Panc1 (cell line): ENCODE measurements around the gene PER2. TPM values are rescaled to one million over a fixed set of nuclear protein-coding genes. Genes with fewer than 3 reads are reported as not detected.

ENCODE experiments used
- ATAC-seq: fragments of 200-7000 bp; cut with Tn5 transposase; 2 replicates; pipeline ENCODE4 v1.9.1; 2020; ENCODE audit warnings: mild to moderate bottlenecking, moderate library complexity
- BruUV-seq: library from RNA; stranded (reverse); fragments of 400-500 nt; replicated peaks from 2 replicates; lab custom pipeline; 2021; lab: Mats Ljungman, UMichigan
- CTCF ChIA-PET: fragments of 300-600 bp; sonication (Branson Sonifier 250); formaldehyde crosslinking; loops from one replicate; lab custom pipeline; 2022; ENCODE audit warnings: antibody characterized with exemption; lab: Charles Lee
- POLR2A ChIA-PET: fragments of 300-600 bp; sonication (Branson Sonifier 250); formaldehyde crosslinking; loops from one replicate; lab custom pipeline; 2022; ENCODE audit warnings: antibody characterized with exemption; lab: Charles Lee
- DNase-seq: peaks from one replicate; pipeline ENCODE4 v3.0.0-alpha.2; 2010; ENCODE audit warnings: low read depth, low spot score
- H3K27ac ChIP-seq: 2 replicates; pipeline ENCODE4 v1.5.1; 2011; ENCODE audit warnings: mild to moderate bottlenecking, low read length, inconsistent platforms
- H3K27me3 ChIP-seq: fragments of 200-500 bp; sonication (Bioruptor generic); 2 replicates; pipeline ENCODE4 v1.6.0; 2014; ENCODE audit warnings: low read length, inconsistent platforms; ENCODE audit not compliant: control insufficient read depth, insufficient read depth
- H3K36me3 ChIP-seq: fragments of 200-500 bp; sonication (Bioruptor generic); 2 replicates; pipeline ENCODE4 v1.5.1; 2014; ENCODE audit warnings: inconsistent platforms, mild to moderate bottlenecking, low read length, moderate library complexity; ENCODE audit not compliant: control insufficient read depth, insufficient read depth
- H3K4me1 ChIP-seq: 2 replicates; pipeline ENCODE4 v1.5.1; 2011; ENCODE audit warnings: inconsistent platforms, mild to moderate bottlenecking, low read length, moderate library complexity; ENCODE audit not compliant: control insufficient read depth, insufficient read depth
- H3K4me3 ChIP-seq, 2 experiments: 2 replicates each; pipeline ENCODE4 v1.5.1; 2011 to 2012; ENCODE audit warnings: low read depth in 2 of 2, low read length in 2 of 2, mild to moderate bottlenecking in 2 of 2, inconsistent platforms in 1 of 2, moderate library complexity in 1 of 2
- H3K9me3 ChIP-seq: fragments of 200-500 bp; sonication (Bioruptor generic); 2 replicates; pipeline ENCODE4 v1.5.1; 2014; ENCODE audit warnings: low read depth, mild to moderate bottlenecking, inconsistent platforms, low read length, moderate library complexity; ENCODE audit not compliant: control insufficient read depth, insufficient read depth
- CTCF ChIP-seq: fragments of 450-650 bp; IDR thresholded peaks from 2 replicates; pipeline ENCODE4 v1.5.1; 2017; ENCODE audit warnings: mild to moderate bottlenecking
- POLR2AphosphoS5 ChIP-seq: IDR thresholded peaks from 2 replicates; pipeline ENCODE4 v1.6.1; 2012; ENCODE audit warnings: mild to moderate bottlenecking, low read depth, low read length, moderate library complexity
- REST ChIP-seq, 2 experiments: IDR thresholded peaks; 2 replicates each; pipeline ENCODE4 v1.6.1; 2011 to 2012; ENCODE audit warnings: low read depth in 2 of 2, control low read depth in 1 of 2, low read length in 1 of 2, mild to moderate bottlenecking in 1 of 2, moderate library complexity in 1 of 2; ENCODE audit not compliant: insufficient read depth in 1 of 2
- SIN3A ChIP-seq: IDR thresholded peaks from 2 replicates; pipeline ENCODE4 v1.6.1; 2012; ENCODE audit warnings: low read depth, mild to moderate bottlenecking, low read length, moderate library complexity, borderline replicate concordance; ENCODE audit not compliant: insufficient read depth
- TCF7L2 ChIP-seq: IDR thresholded peaks from 2 replicates; pipeline ENCODE4 v1.6.1; 2011; ENCODE audit warnings: mild to moderate bottlenecking, low read depth, low read length, inconsistent platforms
- in situ Hi-C: cut with HindIII; loops from 2 replicates; pipeline ENCODE4 v1.10.0; 2016; ENCODE audit warnings: low sequenced_read_pairs, low pct_unique_long_range_greater_than_20kb
- intact Hi-C: fragments of 100-400 bp; cut with micrococcal nuclease; formaldehyde crosslinking; loops from one replicate; pipeline ENCODE4 v1.10.0; 2022; ENCODE audit not compliant: unreplicated experiment
- total RNA-seq: library from RNA; stranded (reverse); gene quantifications from one replicate; pipeline ENCODE4 v1.2.1, GENCODE V29; 2021; ENCODE audit not compliant: unreplicated experiment

The PER2 gene
- total RNA-seq, 1 experiment from 2014 or later: 9.9 TPM

- no TSS peak for BruUV-seq
These were observed 63.3 kb downstream of the PER2 start for GRCh38 chr2:238225121-238225520.

GRCh38 chr2:238224356-238225035, 63.9 kb downstream of the PER2 start:
- DNase-seq (no peak), ATAC-seq (no peak)
- Histone ChIP-seq H3K4me1 (0 out of 2 replicates have a peak, but pooled peaks cover 4% of the 10 kb centered on the region), H3K9me3 (no peaks in the 10 kb centered on the region), H3K4me3 (no peak overlapping the region), H3K27ac (no peak overlapping the region), H3K27me3 (no peaks in the 10 kb centered on the region), H3K36me3 (no peaks in the 10 kb centered on the region)
- ChIA-PET POLR2A (no interaction called here), CTCF (no interaction called here)
- TF ChIP-seq TCF7L2 (no peak), SIN3A (no peak), REST (IDR thresholded peaks at IDR 0.05; ENCODE audit: insufficient read depth in 1 of 2, low read depth in 2 of 2, low read length in 1 of 2) (no peak), CTCF (no peak), POLR2AphosphoS5 (no peak)
- BruUV-seq: no TSS peak
- in situ Hi-C loops (no loop called here), intact Hi-C loops (no loop called here)

More at GRCh38 chr2:238225121-238225520, 63.3 kb downstream of the PER2 start:
- in situ Hi-C loops: no loop called here
- TF ChIP-seq CTCF: no peak
- TF ChIP-seq POLR2AphosphoS5: no peak
- no peak for TF ChIP-seq TCF7L2
- no peak for TF ChIP-seq REST (IDR thresholded peaks at IDR 0.05; ENCODE audit: insufficient read depth in 1 of 2, low read depth in 2 of 2, low read length in 1 of 2)
- TF ChIP-seq SIN3A: no peak
- ChIA-PET POLR2A (no interaction called here), CTCF (no interaction called here)
- Histone ChIP-seq H3K27ac (no peak overlapping the region), H3K4me1 (0 out of 2 replicates have a peak, but pooled peaks cover 4% of the 10 kb centered on the region), H3K27me3 (no peaks in the 10 kb centered on the region), H3K9me3 (no peaks in the 10 kb centered on the region), H3K36me3 (no peaks in the 10 kb centered on the region), H3K4me3 (no peak overlapping the region)
- intact Hi-C loops: no loop called here
- ATAC-seq: no peak
- DNase-seq: no peak
